OCI-LY1 (cell line): ENCODE data around the gene LCNL1.

ENCODE experiments used
- H2AFZ ChIP-seq: fragments of 200-600 bp; sonication (generic), shearing (Covaris generic); 2 replicates; pipeline ENCODE4 v1.6.0; 2014; ENCODE audit warnings: antibody characterized with exemption, mild to moderate bottlenecking, low read length
- H3F3A ChIP-seq: fragments of 200-600 bp; sonication (generic), shearing (Covaris generic); 2 replicates; pipeline ENCODE4 v1.6.0; 2014; ENCODE audit warnings: mild to moderate bottlenecking, antibody characterized with exemption, low read length, moderate library complexity; ENCODE audit not compliant: insufficient read depth
- H3K27ac ChIP-seq: fragments of 200-600 bp; sonication (generic); 2 replicates; pipeline ENCODE4 v1.5.1; 2014; ENCODE audit warnings: low read length, mixed run types, mild to moderate bottlenecking, low read depth; ENCODE audit not compliant: poor library complexity, severe bottlenecking
- H3K27me3 ChIP-seq: fragments of 200-600 bp; sonication (generic); 2 replicates; pipeline ENCODE4 v1.6.0; 2014; ENCODE audit warnings: antibody characterized with exemption, mild to moderate bottlenecking, low read length, moderate library complexity; ENCODE audit not compliant: insufficient read depth
- H3K36me3 ChIP-seq: fragments of 200-600 bp; sonication (generic); 2 replicates; pipeline ENCODE4 v1.6.1; 2014; ENCODE audit warnings: mild to moderate bottlenecking, antibody characterized with exemption, low read length, moderate library complexity, mixed read lengths; ENCODE audit not compliant: insufficient read depth
- H3K4me1 ChIP-seq: fragments of 200-600 bp; sonication (generic); 2 replicates; pipeline ENCODE4 v1.5.1; 2014; ENCODE audit warnings: mild to moderate bottlenecking, low read length, moderate library complexity; ENCODE audit not compliant: insufficient read depth, severe bottlenecking
- H3K4me2 ChIP-seq: fragments of 200-600 bp; sonication (generic), shearing (Covaris generic); 2 replicates; pipeline ENCODE4 v1.6.1; 2014; ENCODE audit warnings: low read length
- H3K4me3 ChIP-seq: fragments of 200-600 bp; sonication (generic); 2 replicates; pipeline ENCODE4 v1.5.1; 2014; ENCODE audit warnings: low read length, low read depth, mild to moderate bottlenecking, mixed read lengths; ENCODE audit not compliant: poor library complexity, severe bottlenecking
- H3K79me2 ChIP-seq: fragments of 200-600 bp; shearing (Covaris generic); 2 replicates; pipeline ENCODE4 v1.6.1; 2016; ENCODE audit warnings: mixed run types, low read length, mixed read lengths; ENCODE audit not compliant: insufficient read depth
- H3K9ac ChIP-seq: fragments of 200-600 bp; sonication (generic), shearing (Covaris generic); 2 replicates; pipeline ENCODE4 v1.6.1; 2014; ENCODE audit warnings: mild to moderate bottlenecking, low read length, mixed read lengths
- H3K9me2 ChIP-seq: fragments of 200-600 bp; sonication (generic), shearing (Covaris generic); 2 replicates; pipeline ENCODE4 v1.6.1; 2014; ENCODE audit warnings: low read depth, mild to moderate bottlenecking, low read length, mixed read lengths
- H3K9me3 ChIP-seq: fragments of 200-600 bp; shearing (Covaris generic); 2 replicates; pipeline ENCODE4 v1.6.1; 2014; ENCODE audit warnings: low read length, mixed read lengths
- H4K20me1 ChIP-seq: fragments of 200-600 bp; sonication (generic), shearing (Covaris generic); 2 replicates; pipeline ENCODE4 v1.6.0; 2016; ENCODE audit warnings: mild to moderate bottlenecking, low read length; ENCODE audit not compliant: insufficient read depth
- EZH2 ChIP-seq: fragments of 200-600 bp; sonication (generic), shearing (Covaris generic); IDR thresholded peaks from 2 replicates; pipeline ENCODE4 v1.8.0; 2017; ENCODE audit warnings: borderline replicate concordance, mixed run types, mild to moderate bottlenecking, antibody characterized with exemption, low read length, moderate library complexity, mixed read lengths
- TF ChIP-seq, protein P1 (sequence below): fragments of 200-600 bp; sonication (generic), shearing (Covaris generic); IDR thresholded peaks from 2 replicates; pipeline ENCODE4 v1.5.1; 2017; ENCODE audit warnings: mild to moderate bottlenecking, antibody characterized with exemption, low read length, moderate library complexity, mixed read lengths

LCNL1 gene

DNA sequence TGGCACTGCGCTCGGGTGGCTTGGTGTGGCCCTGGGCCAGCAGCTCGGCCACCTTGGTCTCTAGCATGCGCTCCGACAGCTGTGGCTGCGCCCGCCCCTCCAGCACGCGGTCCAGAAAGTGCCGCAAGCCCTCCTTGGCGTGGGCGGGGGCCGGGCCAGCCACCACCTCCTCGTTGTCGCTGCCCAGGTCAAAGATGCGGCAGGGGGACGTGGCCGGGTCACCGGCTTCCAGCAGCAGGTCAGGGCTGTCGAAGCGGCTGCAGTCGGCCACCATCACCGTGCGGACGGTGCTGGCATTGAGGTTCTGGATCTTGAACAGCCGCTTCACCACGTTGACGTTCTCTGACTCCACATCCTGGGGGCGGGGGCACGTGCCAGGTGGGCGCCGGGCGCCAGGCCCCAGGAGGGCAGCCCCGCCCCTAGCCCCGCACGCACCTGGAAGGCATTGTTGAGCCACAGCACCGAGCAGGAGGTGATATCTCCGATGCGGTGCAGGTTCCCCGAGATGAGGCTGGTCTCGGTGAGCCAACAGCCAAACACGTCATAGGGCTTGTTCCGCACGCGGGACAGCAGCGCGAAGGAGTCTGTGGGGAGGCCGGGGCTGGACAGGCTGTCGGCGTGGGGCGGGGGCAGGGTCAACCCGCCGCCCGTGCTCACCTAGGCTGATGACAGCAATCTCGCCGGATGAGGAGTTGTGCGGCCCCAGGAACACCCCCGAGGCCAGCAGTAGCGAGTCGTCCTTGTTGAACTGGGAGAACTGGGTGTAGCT is 40.5 kb upstream of the LCNL1 start:
- Histone ChIP-seq H3K4me2 (no peak overlapping the region), H2AFZ (no peak overlapping the region), H3F3A (0 out of 2 replicates have a peak, but pooled peaks cover 3% of the 10 kb centered on the region), H3K9me3 (no peaks in the 10 kb centered on the region), H3K27me3 (no peaks in the 10 kb centered on the region), H3K36me3 (peaks cover 40% of the 10 kb centered on the region), H3K79me2 (no peaks in the 10 kb centered on the region), H4K20me1 (no peaks in the 10 kb centered on the region), H3K4me3 (no peak overlapping the region), H3K9me2 (no peaks in the 10 kb centered on the region), H3K4me1 (peaks cover 14% of the 10 kb centered on the region), H3K9ac (no peak overlapping the region), H3K27ac (no peak overlapping the region)
- TF ChIP-seq EZH2 = no peak
- TF ChIP-seq, protein P1, sequence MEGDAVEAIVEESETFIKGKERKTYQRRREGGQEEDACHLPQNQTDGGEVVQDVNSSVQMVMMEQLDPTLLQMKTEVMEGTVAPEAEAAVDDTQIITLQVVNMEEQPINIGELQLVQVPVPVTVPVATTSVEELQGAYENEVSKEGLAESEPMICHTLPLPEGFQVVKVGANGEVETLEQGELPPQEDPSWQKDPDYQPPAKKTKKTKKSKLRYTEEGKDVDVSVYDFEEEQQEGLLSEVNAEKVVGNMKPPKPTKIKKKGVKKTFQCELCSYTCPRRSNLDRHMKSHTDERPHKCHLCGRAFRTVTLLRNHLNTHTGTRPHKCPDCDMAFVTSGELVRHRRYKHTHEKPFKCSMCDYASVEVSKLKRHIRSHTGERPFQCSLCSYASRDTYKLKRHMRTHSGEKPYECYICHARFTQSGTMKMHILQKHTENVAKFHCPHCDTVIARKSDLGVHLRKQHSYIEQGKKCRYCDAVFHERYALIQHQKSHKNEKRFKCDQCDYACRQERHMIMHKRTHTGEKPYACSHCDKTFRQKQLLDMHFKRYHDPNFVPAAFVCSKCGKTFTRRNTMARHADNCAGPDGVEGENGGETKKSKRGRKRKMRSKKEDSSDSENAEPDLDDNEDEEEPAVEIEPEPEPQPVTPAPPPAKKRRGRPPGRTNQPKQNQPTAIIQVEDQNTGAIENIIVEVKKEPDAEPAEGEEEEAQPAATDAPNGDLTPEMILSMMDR = no peak

DNA sequence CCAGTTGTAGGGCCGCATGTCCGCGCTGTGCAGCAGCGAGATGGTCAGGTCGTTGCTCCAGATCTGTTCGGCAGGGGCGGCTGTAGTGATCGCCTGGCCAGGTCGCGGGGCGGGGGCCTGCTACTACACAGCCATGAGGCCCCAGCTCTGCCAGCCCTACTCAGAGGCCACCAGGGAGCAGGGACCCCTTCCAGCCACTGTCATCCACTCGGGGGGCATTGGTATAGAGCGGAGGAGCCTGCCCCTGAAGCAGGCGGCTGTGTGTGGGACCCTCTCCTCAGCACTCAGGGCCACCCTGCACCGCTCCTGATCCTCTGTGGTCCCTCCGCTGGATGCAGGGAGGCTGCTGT is 39.9 kb upstream of the LCNL1 start:
- Histone ChIP-seq H2AFZ (no peak overlapping the region), H3K27ac (no peak overlapping the region), H3K9me2 (no peaks in the 10 kb centered on the region), H3K27me3 (no peaks in the 10 kb centered on the region; the same call in 1 of the 2 replicates), H3K4me3 (peak overlapping the region; percentile 91), H3K79me2 (no peaks in the 10 kb centered on the region), H4K20me1 (no peaks in the 10 kb centered on the region), H3K36me3 (peaks cover 40% of the 10 kb centered on the region), H3K9me3 (no peaks in the 10 kb centered on the region), H3K9ac (no peak overlapping the region; the same call in 1 of the 2 replicates), H3K4me2 (peak overlapping the region; percentile 80), H3F3A (0 out of 2 replicates have a peak, but pooled peaks cover 3% of the 10 kb centered on the region), H3K4me1 (peaks cover 14% of the 10 kb centered on the region)
- TF ChIP-seq, protein P1 = no peak
- no peak for TF ChIP-seq EZH2

DNA sequence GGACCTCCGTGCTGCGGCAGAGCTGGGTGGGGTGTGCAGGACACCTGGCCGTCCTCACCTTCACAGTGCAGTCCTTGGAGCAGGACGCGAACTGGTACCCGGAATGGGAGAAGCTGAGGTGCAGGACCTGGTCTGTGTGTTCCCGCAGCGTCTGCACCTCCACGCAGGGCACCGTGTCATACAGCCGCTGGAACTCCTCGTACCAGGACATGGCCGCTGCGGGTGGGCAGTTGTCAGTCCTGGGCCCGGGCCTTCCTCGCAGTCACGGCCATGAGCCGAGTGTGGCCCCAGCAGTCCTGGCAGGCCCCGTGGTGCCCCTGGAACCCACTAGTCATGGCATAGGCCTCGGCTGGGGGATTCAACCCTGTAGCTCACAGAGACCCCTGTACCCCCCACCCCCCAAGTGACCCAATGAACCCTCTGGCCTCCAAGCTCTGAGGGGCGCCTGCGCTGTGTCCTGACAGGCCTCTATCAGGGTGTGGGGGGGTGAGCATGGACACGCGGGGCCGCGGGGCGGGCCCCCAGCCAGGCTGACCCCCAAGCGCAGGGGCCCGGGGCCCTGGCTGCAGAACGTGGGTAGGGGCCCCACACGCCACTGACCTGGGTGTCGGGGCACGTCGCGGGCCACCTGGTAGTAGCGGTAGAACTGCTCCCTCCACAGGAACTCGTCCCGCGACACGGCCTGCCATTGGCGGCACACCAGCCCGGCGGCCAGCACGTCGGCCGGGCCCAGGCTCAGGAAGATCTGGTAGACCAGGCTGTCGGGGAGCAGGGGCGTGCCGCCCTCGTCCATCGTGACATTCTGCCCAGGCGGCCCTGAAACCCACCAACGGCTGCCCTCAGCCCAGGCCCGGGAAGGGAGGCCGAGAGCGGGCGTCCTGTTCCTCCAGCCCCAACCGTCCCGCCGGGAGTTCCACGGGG is 39.2 kb upstream of the LCNL1 start:
- Histone ChIP-seq H3K79me2 (no peaks in the 10 kb centered on the region), H3K9me2 (no peaks in the 10 kb centered on the region), H3K4me3 (peak overlapping the region; percentile 91), H3K4me2 (peak overlapping the region; percentile 80), H2AFZ (no peak overlapping the region), H3K9me3 (no peaks in the 10 kb centered on the region), H3K27ac (no peak overlapping the region), H3F3A (0 out of 2 replicates have a peak, but pooled peaks cover 3% of the 10 kb centered on the region), H3K4me1 (peaks cover 14% of the 10 kb centered on the region), H3K9ac (peak overlapping the region; percentile 92), H3K27me3 (no peaks in the 10 kb centered on the region; the same call in 1 of the 2 replicates), H4K20me1 (no peaks in the 10 kb centered on the region), H3K36me3 (peaks cover 40% of the 10 kb centered on the region)
- TF ChIP-seq, protein P1 = peak; percentile 8; the same call in 1 of the 2 replicates
- TF ChIP-seq EZH2 = no peak
